HepG2 (cell line): ENCODE results near the gene RNF208. TPM values are rescaled to one million over a fixed set of nuclear protein-coding genes. Genes with fewer than 3 reads are reported as not detected.

Experiments used
- FOXA1 ChIP-seq, 2 experiments: fragments of 450-650 bp in 1 of 2; sonication (generic) in 1 of 2; formaldehyde crosslinking in 1 of 2; IDR thresholded peaks; 2 replicates each; pipeline versions ENCODE4 v1.4.0 to v1.6.1; 2016 to 2020; ENCODE audit warnings: missing genetic modification reagents in 1 of 2
- GRHL1 ChIP-seq: sonication (generic); formaldehyde crosslinking; conservative IDR thresholded peaks from 2 replicates; pipeline ENCODE4 v1.8.0; 2022; ENCODE audit warnings: missing genetic modification reagents
- HOXA7 ChIP-seq: sonication (generic); formaldehyde crosslinking; IDR thresholded peaks from 2 replicates; pipeline ENCODE4 v1.8.1; 2022; ENCODE audit warnings: mild to moderate bottlenecking, missing genetic modification reagents, moderate library complexity
- SNRNP70 ChIP-seq: fragments of 200-400 bp; formaldehyde crosslinking; IDR thresholded peaks from 2 replicates; pipeline ENCODE4 v1.6.1; 2017; ENCODE audit warnings: mild to moderate bottlenecking, low read depth, low read length, moderate library complexity
- STAT6 ChIP-seq: sonication (generic); formaldehyde crosslinking; IDR thresholded peaks from 2 replicates; pipeline ENCODE4 v1.4.0; 2020; ENCODE audit warnings: missing genetic modification reagents, mild to moderate bottlenecking, borderline replicate concordance
- THAP11 ChIP-seq: IDR thresholded peaks from 2 replicates; pipeline ENCODE4 v1.6.1; 2016; ENCODE audit warnings: missing biosample characterization, missing genetic modification reagents
- ZBTB34 ChIP-seq: sonication (generic); formaldehyde crosslinking; IDR thresholded peaks from 2 replicates; pipeline ENCODE4 v1.8.0; 2022; ENCODE audit warnings: mild to moderate bottlenecking, missing genetic modification reagents
- ZNF160 ChIP-seq: sonication (generic); formaldehyde crosslinking; IDR thresholded peaks from 2 replicates; pipeline ENCODE4 v1.8.0; 2022; ENCODE audit warnings: mild to moderate bottlenecking, inconsistent platforms, missing genetic modification reagents
- ZNF180 ChIP-seq: sonication (generic); formaldehyde crosslinking; IDR thresholded peaks from 2 replicates; pipeline ENCODE4 v1.4.0; 2020; ENCODE audit warnings: low read depth, missing genetic modification reagents, borderline replicate concordance
- ZNF512B ChIP-seq: sonication (generic); formaldehyde crosslinking; IDR thresholded peaks from 2 replicates; pipeline ENCODE4 v1.5.1; 2020; ENCODE audit warnings: missing genetic modification reagents, mild to moderate bottlenecking, borderline replicate concordance
- ZNF562 ChIP-seq: sonication (generic); formaldehyde crosslinking; IDR thresholded peaks from 2 replicates; pipeline ENCODE4 v1.8.0; 2022; ENCODE audit warnings: missing genetic modification reagents, borderline replicate concordance
- ZNF749 ChIP-seq: sonication (generic); formaldehyde crosslinking; IDR thresholded peaks from 2 replicates; pipeline ENCODE4 v1.8.0; 2022; ENCODE audit warnings: mild to moderate bottlenecking, missing genetic modification reagents, moderate library complexity, borderline replicate concordance
- ZNF792 ChIP-seq: IDR thresholded peaks from 2 replicates; pipeline ENCODE4 v1.6.1; 2016
- ZSCAN21 ChIP-seq: sonication (generic); formaldehyde crosslinking; IDR thresholded peaks from 2 replicates; pipeline ENCODE4 v1.8.0; 2022; ENCODE audit warnings: mild to moderate bottlenecking, missing genetic modification reagents, moderate library complexity, borderline replicate concordance
- polyA plus RNA-seq, 8 experiments: library from polyadenylated mRNA; depleted of rRNA in 3 of 8; stranded (reverse) in 7 of 8; unstranded in 1 of 8; fragments of >200 nt; fragmentation: Illumina TruSeq in 4 of 8; extraction: Trizol in 4 of 8; gene quantifications; 2 replicates each; pipeline versions ENCODE4 v1.2.1 to v1.2.3, GENCODE V29; 2011 to 2016; ENCODE audit warnings: low read depth in 4 of 8, missing spikeins in 1 of 8, mixed read lengths in 1 of 8; ENCODE audit not compliant: insufficient read depth in 1 of 8
- total RNA-seq, 5 experiments: library from RNA; depleted of rRNA; stranded (reverse); fragments of >200 nt; fragmentation: Illumina TruSeq; extraction: Trizol; gene quantifications; 2 replicates each; pipeline ENCODE4 v1.2.3, GENCODE V29; 2016; ENCODE audit warnings: low read depth in 1 of 5

Gene RNF208
- total and polyA plus RNA-seq, 2 of the 13 experiments (the other 11 are each of a cell fraction or from before 2014, with no cell fraction given), result 1.6 to 2.1 TPM

GRCh38 chr9:137200311-137201204 is 21.5 kb downstream of the RNF208 start, which contains the start of gene TPRN (continued):
- TF ChIP-seq ZBTB34 (CRISPR knock-in tag) (peak; percentile 70; the same call in 1 of the 2 replicates), THAP11 (CRISPR knock-in tag) (peak; percentile 88), ZNF160 (CRISPR knock-in tag) (peak; percentile 30; the same call in 1 of the 2 replicates), ZNF792 (CRISPR knock-in tag) (peak; percentile 93), GRHL1 (CRISPR knock-in tag) (no peak), STAT6 (CRISPR knock-in tag) (0 out of 2 replicates have a peak, but pooled peaks have one; percentile 47), FOXA1 (IDR thresholded peaks at IDR 0.05) (no peak), FOXA1 (CRISPR knock-in tag; IDR thresholded peaks at IDR 0.05) (peak; percentile 33; the same call in 1 of the 2 replicates), ZNF749 (CRISPR knock-in tag) (0 out of 2 replicates have a peak, but pooled peaks have one; percentile 59), ZNF512B (CRISPR knock-in tag) (no peak), HOXA7 (CRISPR knock-in tag) (no peak), ZSCAN21 (CRISPR knock-in tag) (peak; percentile 84; the same call in 1 of the 2 replicates), ZNF180 (CRISPR knock-in tag) (no peak), ZNF562 (CRISPR knock-in tag) (no peak), SNRNP70 (no peak)
